ENCODE data around the gene SDF2L1.

SDF2L1 gene

DNA sequence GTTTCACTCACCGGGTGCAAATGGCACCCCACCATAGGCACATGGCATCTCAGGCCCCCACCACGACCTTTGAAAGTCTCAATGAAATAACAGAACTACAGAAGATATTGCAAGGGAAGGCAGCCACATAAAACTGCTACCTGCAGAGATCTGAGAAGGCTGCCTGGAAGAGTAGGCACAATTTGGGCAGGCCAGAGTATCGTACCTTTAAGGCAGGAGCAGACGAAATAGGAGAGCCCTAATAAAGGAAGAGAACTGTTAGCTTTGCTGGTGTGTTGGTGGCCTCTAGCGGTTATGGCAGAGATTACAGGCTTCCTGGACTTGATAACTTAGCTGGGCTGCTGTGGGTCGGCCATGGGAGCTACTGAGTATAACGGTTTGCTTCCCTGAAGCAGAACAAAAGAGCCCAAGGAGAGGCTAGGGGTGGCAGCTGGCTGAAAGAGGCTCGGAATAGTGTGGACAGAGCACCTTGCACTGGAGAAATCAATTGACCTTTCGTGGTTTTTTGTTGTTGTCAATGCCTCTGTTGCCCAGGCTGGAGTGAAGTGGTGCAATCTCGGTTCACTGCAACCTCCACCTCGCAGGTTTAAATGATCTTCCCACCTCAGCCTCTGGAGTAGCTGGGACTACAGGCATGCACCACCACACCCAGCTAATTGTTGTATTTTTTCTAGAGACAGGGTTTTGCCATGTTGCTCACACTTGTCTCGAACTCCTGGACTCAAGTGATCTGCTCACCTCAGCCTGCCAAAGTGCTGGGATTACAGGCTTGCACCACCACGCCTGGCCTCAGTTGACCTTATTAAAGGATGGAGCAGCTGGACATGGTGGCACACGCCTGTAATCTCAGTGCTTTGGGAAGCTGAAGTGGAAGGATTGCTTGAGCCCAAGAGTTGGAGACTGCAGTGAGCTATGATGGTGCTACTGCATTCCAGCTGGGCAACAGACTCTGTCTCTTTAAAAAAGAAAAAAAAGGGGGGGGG lies 4.8 kb downstream of the SDF2L1 start:
- Mint-ChIP-seq H3K27ac (peak overlapping the region in 1 of 3 experiments; percentile 73), H3K9me3 (no peaks in the 10 kb centered on the region), H3K4me1 (peaks cover 30% of the 10 kb centered on the region), H3K4me3 (peak overlapping the region; percentile 69 to 82 (median 74)), H3K27me3 (ENCODE audit: low read depth) (no peaks in the 10 kb centered on the region), H3K36me3 (ENCODE audit: low read depth) (peaks cover 16% of the 10 kb centered on the region)
- TF ChIP-seq, protein P1, sequence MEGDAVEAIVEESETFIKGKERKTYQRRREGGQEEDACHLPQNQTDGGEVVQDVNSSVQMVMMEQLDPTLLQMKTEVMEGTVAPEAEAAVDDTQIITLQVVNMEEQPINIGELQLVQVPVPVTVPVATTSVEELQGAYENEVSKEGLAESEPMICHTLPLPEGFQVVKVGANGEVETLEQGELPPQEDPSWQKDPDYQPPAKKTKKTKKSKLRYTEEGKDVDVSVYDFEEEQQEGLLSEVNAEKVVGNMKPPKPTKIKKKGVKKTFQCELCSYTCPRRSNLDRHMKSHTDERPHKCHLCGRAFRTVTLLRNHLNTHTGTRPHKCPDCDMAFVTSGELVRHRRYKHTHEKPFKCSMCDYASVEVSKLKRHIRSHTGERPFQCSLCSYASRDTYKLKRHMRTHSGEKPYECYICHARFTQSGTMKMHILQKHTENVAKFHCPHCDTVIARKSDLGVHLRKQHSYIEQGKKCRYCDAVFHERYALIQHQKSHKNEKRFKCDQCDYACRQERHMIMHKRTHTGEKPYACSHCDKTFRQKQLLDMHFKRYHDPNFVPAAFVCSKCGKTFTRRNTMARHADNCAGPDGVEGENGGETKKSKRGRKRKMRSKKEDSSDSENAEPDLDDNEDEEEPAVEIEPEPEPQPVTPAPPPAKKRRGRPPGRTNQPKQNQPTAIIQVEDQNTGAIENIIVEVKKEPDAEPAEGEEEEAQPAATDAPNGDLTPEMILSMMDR (IDR thresholded peaks at IDR 0.05; ENCODE audit: unreplicated experiment in 3 of 3) = peak; percentile 79 to 92 (median 85)

DNA sequence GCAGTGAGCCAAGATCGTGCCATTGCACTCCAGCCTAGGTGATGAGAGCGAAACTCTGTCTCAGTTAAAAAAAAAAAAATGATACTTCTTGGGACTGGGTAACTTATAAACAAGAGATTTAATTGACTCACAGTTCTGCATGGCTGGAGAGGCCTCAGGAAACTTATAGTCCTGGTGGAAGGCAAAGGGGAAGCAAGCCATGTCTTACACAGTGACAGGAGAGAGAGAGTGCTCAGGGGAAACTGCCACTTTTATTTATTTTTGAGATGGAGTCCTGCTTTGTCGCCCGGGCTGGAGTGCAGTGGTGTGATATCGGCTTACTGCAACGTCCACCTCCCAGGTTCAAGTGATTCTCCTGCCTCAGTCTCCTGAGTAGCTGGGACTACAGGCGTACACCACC lies 8.2 kb downstream of the SDF2L1 start:
- H3K27me3 Mint-ChIP-seq (ENCODE audit: low read depth) = no peaks in the 10 kb centered on the region
- no peak overlapping the region for H3K27ac Mint-ChIP-seq
- peaks cover 24% of the 10 kb centered on the region for H3K4me1 Mint-ChIP-seq
- TF ChIP-seq, protein P1 (IDR thresholded peaks at IDR 0.05; ENCODE audit: unreplicated experiment in 3 of 3) = no peak
- H3K36me3 Mint-ChIP-seq (ENCODE audit: low read depth) = peaks cover 13% of the 10 kb centered on the region
- H3K9me3 Mint-ChIP-seq = no peaks in the 10 kb centered on the region
- H3K4me3 Mint-ChIP-seq = peak overlapping the region; percentile 95 to 97 (median 96)

DNA sequence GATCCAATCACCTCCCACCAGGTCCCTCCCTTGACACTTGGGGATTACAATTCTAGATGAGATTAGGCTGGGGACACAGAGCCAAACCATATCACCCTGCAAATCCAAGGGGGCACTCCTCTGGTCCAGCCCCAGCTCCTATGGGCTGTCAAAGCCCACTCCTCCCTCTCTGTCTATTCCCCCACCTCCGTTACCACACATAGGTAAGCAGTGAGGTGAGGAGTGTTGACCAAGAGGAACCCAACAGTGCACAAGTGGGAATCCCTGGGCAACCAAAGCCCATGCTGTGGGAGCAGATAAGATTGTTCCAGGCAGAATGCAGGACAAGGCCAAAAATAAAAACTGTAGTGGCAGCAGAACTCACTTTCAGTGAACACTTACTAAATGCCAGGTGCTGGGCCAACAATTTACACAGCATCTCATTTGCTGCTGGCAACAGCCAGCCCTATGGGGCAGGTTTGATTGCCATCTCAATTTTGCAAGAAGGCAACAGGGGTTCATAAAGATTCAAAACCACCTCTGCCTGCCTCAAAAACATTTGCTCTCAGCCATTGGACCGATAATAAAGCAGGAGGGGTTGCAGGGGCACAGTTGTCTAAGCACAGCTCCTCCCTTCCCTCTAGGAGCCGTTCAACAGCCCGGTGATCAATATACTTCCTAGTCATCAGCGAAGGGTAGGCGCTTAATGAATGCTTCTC lies 8.9 kb downstream of the SDF2L1 start:
- H3K36me3 Mint-ChIP-seq (ENCODE audit: low read depth) = peaks cover 13% of the 10 kb centered on the region
- peak overlapping the region; percentile 95 to 97 (median 96) for H3K4me3 Mint-ChIP-seq
- no peaks in the 10 kb centered on the region for H3K27me3 Mint-ChIP-seq (ENCODE audit: low read depth)
- no peaks in the 10 kb centered on the region for H3K9me3 Mint-ChIP-seq
- TF ChIP-seq, protein P1 (IDR thresholded peaks at IDR 0.05; ENCODE audit: unreplicated experiment in 3 of 3) = no peak
- peak overlapping the region; percentile 74 to 95 (median 87) for H3K27ac Mint-ChIP-seq
- H3K4me1 Mint-ChIP-seq = peaks cover 24% of the 10 kb centered on the region

DNA sequence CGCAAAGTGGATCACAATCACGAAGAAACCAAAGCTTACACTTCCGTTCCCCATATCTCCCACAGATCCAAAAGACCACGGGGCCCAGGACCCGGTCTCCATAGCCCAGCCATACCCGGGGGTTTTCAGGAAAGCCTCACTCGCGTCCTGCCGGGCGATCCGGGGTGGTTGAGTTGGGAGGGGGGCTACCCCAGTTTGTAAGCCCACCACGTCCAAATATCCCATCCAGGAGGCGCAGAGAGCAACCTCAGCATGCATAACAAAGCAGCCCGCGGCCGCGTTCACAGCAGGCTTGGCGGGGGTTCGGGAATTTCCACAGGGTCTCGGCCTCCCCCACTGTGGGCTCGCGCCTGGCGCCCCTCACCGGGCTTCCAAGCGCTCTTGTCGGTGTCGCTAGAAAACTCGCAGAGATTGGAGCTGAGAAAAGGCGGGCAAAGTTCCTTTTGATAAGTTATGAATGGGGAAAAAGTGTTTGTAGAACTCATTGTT lies 9.5 kb downstream of the SDF2L1 start:
- Mint-ChIP-seq H3K36me3 (ENCODE audit: low read depth) (peaks cover 9% of the 10 kb centered on the region), H3K4me3 (peak overlapping the region; percentile 95 to 97 (median 96)), H3K27me3 (ENCODE audit: low read depth) (peaks cover 3% of the 10 kb centered on the region), H3K9me3 (no peaks in the 10 kb centered on the region), H3K4me1 (peaks cover 25% of the 10 kb centered on the region), H3K27ac (peak overlapping the region; percentile 74 to 95 (median 87))
- TF ChIP-seq, protein P1 (IDR thresholded peaks at IDR 0.05; ENCODE audit: unreplicated experiment in 3 of 3) = no peak

DNA sequence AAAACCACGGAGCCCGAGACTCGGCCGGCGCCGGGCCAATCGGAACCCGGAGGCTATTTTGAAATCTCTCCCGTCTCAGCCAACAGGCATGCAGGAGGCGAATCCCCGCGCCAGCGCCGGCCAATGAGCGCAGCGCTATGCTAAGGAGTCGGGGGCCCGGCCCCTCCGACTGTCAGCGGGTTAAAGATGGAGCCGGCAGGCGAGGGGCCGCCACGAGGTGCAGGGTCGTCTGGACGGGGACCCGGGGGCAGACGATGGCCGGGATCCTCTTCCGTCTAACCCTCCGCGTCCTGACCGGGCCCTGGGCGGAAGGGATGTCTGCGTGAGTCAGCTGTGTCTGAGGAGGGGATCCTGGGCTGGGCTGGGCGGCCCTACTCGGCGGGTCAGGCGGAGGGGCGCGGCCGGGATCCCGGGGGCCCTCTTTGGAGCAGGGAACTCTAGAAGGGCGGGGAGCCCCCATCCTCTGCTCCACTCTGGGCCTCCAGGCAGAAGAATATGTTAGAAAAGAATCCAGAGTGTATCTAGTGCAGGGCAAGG lies 10.0 kb downstream of the SDF2L1 start:
- Mint-ChIP-seq H3K4me1 (peaks cover 26% of the 10 kb centered on the region), H3K4me3 (peak overlapping the region; percentile 95 to 97 (median 96)), H3K27me3 (ENCODE audit: low read depth) (peaks cover 8% of the 10 kb centered on the region), H3K9me3 (no peaks in the 10 kb centered on the region), H3K36me3 (ENCODE audit: low read depth) (peaks cover 5% of the 10 kb centered on the region), H3K27ac (peak overlapping the region; percentile 74 to 95 (median 87))
- TF ChIP-seq, protein P1 (IDR thresholded peaks at IDR 0.05; ENCODE audit: unreplicated experiment in 3 of 3) = no peak

Measured in nephron (organoid).